Measurements from ENCODE around the gene ST7. TPM values are rescaled to one million over a fixed set of nuclear protein-coding genes. Genes with fewer than 3 reads are reported as not detected.

ST7 gene
- total RNA-seq, 1 experiment from 2014 or later: 12.9 TPM

DNA sequence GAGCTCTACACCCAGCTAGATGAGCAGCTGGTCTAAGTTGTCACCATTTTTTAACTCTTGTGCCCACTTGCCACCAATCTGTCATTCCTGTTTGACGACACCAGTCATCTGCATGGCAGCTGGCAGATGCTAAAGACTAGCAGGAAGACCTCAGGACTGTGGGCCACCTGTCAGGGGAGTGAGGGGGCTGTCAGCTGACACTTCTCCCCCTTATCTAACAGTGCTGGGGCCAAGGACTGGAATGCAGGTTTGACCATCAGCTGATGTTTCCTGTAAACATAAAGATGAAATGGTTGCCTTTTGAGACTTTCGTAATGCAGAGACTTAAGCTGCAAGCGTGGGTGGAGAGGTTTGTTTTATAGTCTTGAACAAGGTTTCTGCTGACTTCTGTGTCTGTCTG is 276.0 kb downstream of the ST7 start:
- Mint-ChIP-seq H3K36me3 (ENCODE audit: insufficient read depth in 1 of 3, low read depth in 3 of 3) (no peaks in the 10 kb centered on the region; a peak in 1 of 7 replicates), H3K27me3 (ENCODE audit: low read depth) (no peaks in the 10 kb centered on the region), H3K4me1 (peaks cover 6 to 9% of the 10 kb centered on the region in 2 experiments), H3K9me3 (no peaks in the 10 kb centered on the region; a peak in 1 of 5 replicates), H3K4me3 (no peak overlapping the region), H3K27ac (no peak overlapping the region)
- no peak overlapping the region; the same call in 1 of the 2 replicates for H3K14ac ChIP-seq (ENCODE audit: insufficient read depth, low read length)
- H3K4me1 ChIP-seq (ENCODE audit: insufficient read depth, low read length): no peaks in the 10 kb centered on the region
- H2AK5ac ChIP-seq (ENCODE audit: insufficient read length, low read length): no peak overlapping the region
- H4K5ac ChIP-seq (ENCODE audit: insufficient read length, low read depth, low read length): no peak overlapping the region
- no peaks in the 10 kb centered on the region for H4K20me1 ChIP-seq (ENCODE audit: control insufficient read depth, insufficient read depth, insufficient read length)
- H3K18ac ChIP-seq (ENCODE audit: insufficient read length, low read depth, low read length): no peak overlapping the region
- H2BK120ac ChIP-seq (ENCODE audit: low read depth, low read length, poor library complexity, severe bottlenecking): no peak overlapping the region
- no peak overlapping the region for H4K91ac ChIP-seq (ENCODE audit: insufficient read length, low read depth, low read length)
- WGBS (ENCODE audit: extremely low coverage, insufficient read length, low lambda C conversion rate): no CpG with 5 or more reads among the region's 3 CpGs
- no peaks in the 10 kb centered on the region for H3K23me2 ChIP-seq (ENCODE audit: insufficient read length, low read depth, low read length, poor library complexity, severe bottlenecking)
- H2BK15ac ChIP-seq (ENCODE audit: low read depth, low read length): no peak overlapping the region
- no peak overlapping the region for H2BK5ac ChIP-seq (ENCODE audit: insufficient read length, low read length)
- no peak overlapping the region for H2BK12ac ChIP-seq (ENCODE audit: insufficient read length, low read depth, low read length)
- H3K9me3 ChIP-seq (ENCODE audit: control insufficient read depth, low read depth, low read length): no peaks in the 10 kb centered on the region
- no peak overlapping the region for H2AFZ ChIP-seq (ENCODE audit: low read length)
- no peak overlapping the region for H3K23ac ChIP-seq (ENCODE audit: insufficient read length, low read depth, low read length)
- no peaks in the 10 kb centered on the region for H3K79me1 ChIP-seq (ENCODE audit: insufficient read depth, low read depth, low read length, poor library complexity, severe bottlenecking)
- no peak overlapping the region for H3K56ac ChIP-seq (ENCODE audit: insufficient read length, low read depth, low read length)
- no peak overlapping the region for H3K27ac ChIP-seq (ENCODE audit: insufficient read length, low read depth, low read length)
- TF ChIP-seq, protein P1, sequence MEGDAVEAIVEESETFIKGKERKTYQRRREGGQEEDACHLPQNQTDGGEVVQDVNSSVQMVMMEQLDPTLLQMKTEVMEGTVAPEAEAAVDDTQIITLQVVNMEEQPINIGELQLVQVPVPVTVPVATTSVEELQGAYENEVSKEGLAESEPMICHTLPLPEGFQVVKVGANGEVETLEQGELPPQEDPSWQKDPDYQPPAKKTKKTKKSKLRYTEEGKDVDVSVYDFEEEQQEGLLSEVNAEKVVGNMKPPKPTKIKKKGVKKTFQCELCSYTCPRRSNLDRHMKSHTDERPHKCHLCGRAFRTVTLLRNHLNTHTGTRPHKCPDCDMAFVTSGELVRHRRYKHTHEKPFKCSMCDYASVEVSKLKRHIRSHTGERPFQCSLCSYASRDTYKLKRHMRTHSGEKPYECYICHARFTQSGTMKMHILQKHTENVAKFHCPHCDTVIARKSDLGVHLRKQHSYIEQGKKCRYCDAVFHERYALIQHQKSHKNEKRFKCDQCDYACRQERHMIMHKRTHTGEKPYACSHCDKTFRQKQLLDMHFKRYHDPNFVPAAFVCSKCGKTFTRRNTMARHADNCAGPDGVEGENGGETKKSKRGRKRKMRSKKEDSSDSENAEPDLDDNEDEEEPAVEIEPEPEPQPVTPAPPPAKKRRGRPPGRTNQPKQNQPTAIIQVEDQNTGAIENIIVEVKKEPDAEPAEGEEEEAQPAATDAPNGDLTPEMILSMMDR (conservative IDR thresholded peaks at IDR 0.05): no peak
- no peak overlapping the region for H4K8ac ChIP-seq (replicated peaks; ENCODE audit: insufficient read length, low read depth, low read length)
- H3K4me2 ChIP-seq (ENCODE audit: insufficient read depth, insufficient read length, low read length): no peak overlapping the region
- no peaks in the 10 kb centered on the region for H3K27me3 ChIP-seq (ENCODE audit: insufficient read depth, low read length)
- H3K9ac ChIP-seq (ENCODE audit: extremely low read depth, insufficient read length, low read length): no peak overlapping the region
- H3K4ac ChIP-seq (ENCODE audit: low read depth, low read length): no peak overlapping the region
- no peak overlapping the region for H2BK20ac ChIP-seq (ENCODE audit: low read depth, low read length, poor library complexity, severe bottlenecking)
- no peak for DNase-seq
- H3T11ph ChIP-seq (ENCODE audit: low read length): no peak overlapping the region
- no peaks in the 10 kb centered on the region for H3K79me2 ChIP-seq (ENCODE audit: insufficient read depth, low read length)
